GM21723 (cell line): ENCODE results near the gene FBXO10.
"Not testable (repeated sequence)": the region's sequence is repeated elsewhere in the genome, so short reads cannot be mapped to it uniquely, and the experiment has no call there.

Experiments
- ATAC-seq: cut with Tn5 transposase; IDR thresholded peaks from one replicate; pipeline ENCODE4 v1.9.1; 2021; ENCODE audit warnings: mild to moderate bottlenecking, moderate library complexity; ENCODE audit not compliant: unreplicated experiment

FBXO10 gene

GRCh38 chr9:37575921-37576721, at the start of gene FBXO10:
FBXO10 (minus strand) TSS chr9:37576380; CDS start chr9:37541768, 34,612 bp downstream.
- ATAC-seq = peak; percentile 75

GRCh38 chr9:37625758-37626147, 49.6 kb upstream of the FBXO10 start:
- no peak for ATAC-seq

- no peak for ATAC-seq
Observed at GRCh38 chr9:37625036-37625757, 49.0 kb upstream of the FBXO10 start.

- no peak for ATAC-seq
Observed at GRCh38 chr9:37624073-37624472, 47.9 kb upstream of the FBXO10 start.

GRCh38 chr9:37623267-37623666, 47.1 kb upstream of the FBXO10 start:
- no peak for ATAC-seq

GRCh38 chr9:37622462-37622861, 46.3 kb upstream of the FBXO10 start:
- ATAC-seq = no peak

- ATAC-seq = no peak
Observed at GRCh38 chr9:37621273-37622121, 45.3 kb upstream of the FBXO10 start.

- no peak for ATAC-seq
Observed at GRCh38 chr9:37620396-37620795, 44.2 kb upstream of the FBXO10 start.

GRCh38 chr9:37619806-37620205, 43.6 kb upstream of the FBXO10 start:
- no peak for ATAC-seq

- ATAC-seq = no peak
Observed at GRCh38 chr9:37618817-37619216, 42.6 kb upstream of the FBXO10 start.

GRCh38 chr9:37617832-37618231, 41.7 kb upstream of the FBXO10 start:
- no peak for ATAC-seq

- ATAC-seq = no peak
Observed at GRCh38 chr9:37617161-37617560, 41.0 kb upstream of the FBXO10 start.

- no peak for ATAC-seq
Observed at GRCh38 chr9:37611961-37612360, 35.8 kb upstream of the FBXO10 start.

- ATAC-seq = no peak
Observed at GRCh38 chr9:37611014-37611413, 34.8 kb upstream of the FBXO10 start.

GRCh38 chr9:37609735-37610397, 33.7 kb upstream of the FBXO10 start:
- ATAC-seq = no peak

- no peak for ATAC-seq
Observed at GRCh38 chr9:37608250-37608649, 32.1 kb upstream of the FBXO10 start.

- ATAC-seq = no peak
Observed at GRCh38 chr9:37604296-37604695, 28.1 kb upstream of the FBXO10 start.

GRCh38 chr9:37602817-37603216, 26.6 kb upstream of the FBXO10 start:
- no peak for ATAC-seq

- not testable (repeated sequence) for ATAC-seq
Observed at GRCh38 chr9:37602061-37602460, 25.9 kb upstream of the FBXO10 start.

GRCh38 chr9:37596504-37596903, 20.3 kb upstream of the FBXO10 start:
- ATAC-seq = no peak
